Hippocampal formation (tissue), 2 donors: Measurements from ENCODE around the gene CDR2L.
A peak's percentile ranks its signal among the peaks of the same experiment; 100 is the strongest.
"Not testable (repeated sequence)": the region's sequence is repeated elsewhere in the genome, so short reads cannot be mapped to it uniquely, and the experiment has no call there.

Experiments
- DNase-seq, 2 donors: peaks; one replicate each; lab custom pipeline; 2025; lab: John Stamatoyannopoulos, UW

CDR2L gene

DNA sequence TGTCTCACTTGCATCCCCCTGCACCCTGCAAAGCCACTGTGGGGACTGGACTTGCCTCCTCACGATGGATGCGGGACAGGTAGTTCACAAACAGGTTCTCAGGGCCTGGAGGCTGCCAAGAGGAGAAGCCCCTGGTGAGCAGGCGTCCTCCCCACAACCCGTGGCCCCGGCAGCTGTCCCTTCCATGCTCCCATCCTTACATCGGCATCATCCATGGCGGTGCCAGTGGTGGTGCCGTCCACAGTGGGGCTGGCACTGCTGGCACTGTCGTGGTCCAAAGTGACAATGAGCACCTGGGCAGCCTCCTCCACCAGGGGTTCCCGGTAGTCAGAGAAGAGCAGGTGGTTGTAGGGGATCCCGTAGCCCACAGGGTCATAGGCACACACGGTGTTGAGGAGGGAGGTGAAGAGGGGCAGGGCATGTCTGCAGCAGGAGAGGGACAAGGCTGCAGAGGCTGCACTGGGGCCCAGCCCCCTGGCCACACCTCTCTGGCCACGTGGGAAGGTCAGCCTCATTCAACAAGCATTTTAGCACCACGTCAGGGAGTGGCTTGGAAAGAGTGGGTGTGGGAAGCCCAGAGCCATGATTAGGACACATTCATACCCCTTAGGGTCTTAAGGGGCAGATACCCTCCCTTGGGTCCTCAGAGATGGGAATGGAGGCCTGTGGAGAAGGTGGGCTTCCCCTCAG, 27.5 kb upstream of the CDR2L start:
- no peak for DNase-seq

GRCh38 chr17:74960570-74961342, 26.7 kb upstream of the CDR2L start:
- DNase-seq, result no peak

DNA sequence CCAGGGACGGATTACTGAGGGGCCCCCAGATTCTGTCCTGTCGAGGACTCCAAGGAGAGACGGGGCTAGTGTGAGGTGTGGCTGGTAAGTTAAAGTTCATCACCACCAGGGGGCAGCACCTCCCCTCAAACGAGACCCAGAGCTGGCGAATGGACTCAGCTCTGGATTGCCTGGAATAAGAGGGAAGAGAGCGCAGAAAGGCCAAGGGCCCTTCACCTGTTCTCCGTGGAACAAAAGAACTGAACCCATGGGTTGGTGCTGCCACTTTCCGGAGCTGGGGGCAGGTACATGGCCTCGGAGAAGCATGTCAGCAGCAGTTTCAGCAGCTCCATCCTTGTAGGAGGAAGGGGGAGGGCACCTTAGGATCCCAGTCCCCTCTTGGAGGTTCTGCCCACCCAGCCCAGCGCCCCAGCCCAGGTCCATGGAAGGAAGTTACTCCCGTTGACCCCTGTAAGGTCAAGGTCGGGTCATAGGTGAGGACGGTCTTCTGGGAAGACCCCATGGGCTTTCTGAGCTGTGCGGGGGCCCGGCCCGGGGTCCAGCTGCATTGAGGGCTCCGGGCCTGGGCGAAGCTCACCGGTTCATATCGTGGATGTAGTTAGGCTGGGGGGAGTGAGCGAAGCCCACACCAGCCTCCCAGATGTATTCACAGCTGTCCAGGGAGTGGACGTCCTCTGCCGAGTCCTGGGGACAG, 25.6 kb upstream of the CDR2L start:
- peak; percentile 74 to 80 for DNase-seq

DNA sequence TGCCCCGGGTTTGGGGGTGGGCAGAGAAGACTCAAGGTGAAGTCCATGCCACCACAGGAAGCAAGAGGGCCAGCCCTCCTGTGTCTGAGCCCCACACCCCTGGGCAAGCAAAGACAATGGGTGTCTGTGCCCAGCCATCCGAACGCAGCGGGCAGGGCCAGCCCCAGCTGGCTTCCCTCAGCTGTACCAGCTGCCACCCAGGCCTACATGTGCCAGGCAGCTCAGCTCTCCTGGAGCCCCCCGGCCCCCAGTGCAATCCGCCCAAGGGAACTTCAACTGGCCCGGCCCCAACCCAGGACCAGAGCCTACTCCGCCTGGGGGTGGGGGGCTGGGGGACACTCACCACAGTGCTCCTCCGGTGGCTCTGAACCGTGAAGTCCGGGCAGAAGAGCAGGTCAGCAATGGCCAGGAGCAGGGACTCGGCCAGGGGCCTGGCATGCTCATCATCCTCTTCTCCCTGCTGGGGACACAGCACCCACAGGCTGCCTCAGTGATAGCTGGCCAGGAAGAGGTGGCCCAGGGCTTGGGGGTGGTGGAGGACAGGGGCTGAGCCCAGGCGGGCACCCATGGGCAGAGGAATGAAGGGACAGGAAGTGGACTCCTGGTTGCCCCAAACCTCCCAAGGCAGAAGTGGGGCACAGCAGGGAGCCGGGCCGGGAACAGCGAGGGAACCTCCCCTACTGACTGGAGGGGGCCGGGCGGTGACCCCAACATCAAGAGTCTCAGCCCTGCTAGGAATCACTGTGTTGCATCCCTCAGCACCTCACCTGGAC, 24.6 kb upstream of the CDR2L start:
- DNase-seq, result peak; percentile 65 to 77

DNA sequence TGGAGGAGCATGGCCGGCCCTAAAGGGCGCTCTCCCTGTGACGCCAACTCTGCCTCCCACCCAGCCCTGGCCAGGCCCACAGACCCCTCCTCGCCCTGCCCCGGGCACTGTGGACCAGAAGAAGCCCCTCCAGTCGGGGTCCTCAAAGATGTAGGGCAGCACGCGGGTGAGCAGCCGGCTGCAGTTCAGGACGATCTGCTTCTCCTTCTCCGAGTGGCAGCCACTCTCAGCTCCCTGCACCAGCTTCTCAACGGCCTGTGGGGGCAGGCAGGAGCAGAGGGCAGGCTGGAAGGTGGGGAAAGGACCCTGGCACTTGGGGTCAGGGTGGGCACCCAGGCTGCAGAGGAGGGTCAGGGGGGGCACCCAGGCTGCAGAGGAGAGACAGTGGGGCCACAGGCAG, 23.8 kb upstream of the CDR2L start:
- DNase-seq, result no peak

- no peak for DNase-seq
These were observed 23.1 kb upstream of the CDR2L start for GRCh38 chr17:74964246-74964761.

DNA sequence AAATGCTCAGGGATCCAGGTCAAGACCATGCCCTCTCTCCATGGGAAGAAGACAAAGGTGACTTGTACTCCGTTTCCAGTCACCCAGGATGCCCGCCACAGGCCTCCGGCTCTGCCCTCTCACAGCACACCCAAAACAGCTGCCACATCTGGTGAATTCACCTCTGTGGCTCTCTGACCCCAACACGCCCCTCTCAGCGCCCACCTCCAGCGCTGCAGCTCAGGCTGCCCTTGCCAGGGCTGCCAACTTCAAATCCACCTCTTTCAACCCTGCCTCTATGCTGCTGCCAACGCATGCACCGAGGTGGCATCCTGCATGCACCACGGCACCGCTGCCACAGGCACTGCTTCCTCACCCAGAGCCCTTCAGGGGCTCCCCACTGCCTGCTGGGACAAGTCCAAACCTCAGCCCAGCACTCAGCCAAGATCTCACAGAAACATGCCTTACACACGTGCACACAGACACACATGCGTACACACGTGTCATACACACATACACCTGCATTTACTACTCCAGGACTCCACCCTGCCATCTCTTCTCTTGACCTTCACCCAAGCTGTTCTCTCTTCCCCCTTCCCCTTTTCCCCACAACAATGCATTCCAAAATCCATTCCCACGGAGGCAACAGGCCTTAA, 22.3 kb upstream of the CDR2L start:
- no peak for DNase-seq

- no peak for DNase-seq
These were observed 19.1 kb upstream of the CDR2L start for GRCh38 chr17:74968361-74968780.

DNA sequence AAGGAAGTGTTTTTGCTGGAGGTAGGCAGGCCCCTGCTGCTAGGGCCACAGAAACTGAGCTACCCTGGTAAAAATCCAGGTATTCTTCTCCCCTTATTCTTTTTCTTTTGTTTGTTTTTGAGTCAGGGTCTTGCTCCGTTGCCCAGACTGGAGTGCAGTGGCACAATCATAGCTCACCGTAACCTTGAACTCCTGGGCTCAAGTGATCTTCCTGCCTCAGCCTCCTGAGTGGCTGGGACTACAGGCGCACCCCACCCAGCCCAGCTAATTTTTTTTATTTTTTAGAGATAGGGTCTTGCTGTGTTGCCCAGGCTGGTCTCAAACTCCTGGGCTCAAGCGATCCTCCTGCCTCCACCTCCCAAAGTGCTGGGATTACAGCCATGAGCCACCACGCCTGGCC, 17.9 kb upstream of the CDR2L start:
- not testable (repeated sequence) for DNase-seq

- no peak for DNase-seq
These were observed 17.0 kb upstream of the CDR2L start for GRCh38 chr17:74970395-74970794.

DNA sequence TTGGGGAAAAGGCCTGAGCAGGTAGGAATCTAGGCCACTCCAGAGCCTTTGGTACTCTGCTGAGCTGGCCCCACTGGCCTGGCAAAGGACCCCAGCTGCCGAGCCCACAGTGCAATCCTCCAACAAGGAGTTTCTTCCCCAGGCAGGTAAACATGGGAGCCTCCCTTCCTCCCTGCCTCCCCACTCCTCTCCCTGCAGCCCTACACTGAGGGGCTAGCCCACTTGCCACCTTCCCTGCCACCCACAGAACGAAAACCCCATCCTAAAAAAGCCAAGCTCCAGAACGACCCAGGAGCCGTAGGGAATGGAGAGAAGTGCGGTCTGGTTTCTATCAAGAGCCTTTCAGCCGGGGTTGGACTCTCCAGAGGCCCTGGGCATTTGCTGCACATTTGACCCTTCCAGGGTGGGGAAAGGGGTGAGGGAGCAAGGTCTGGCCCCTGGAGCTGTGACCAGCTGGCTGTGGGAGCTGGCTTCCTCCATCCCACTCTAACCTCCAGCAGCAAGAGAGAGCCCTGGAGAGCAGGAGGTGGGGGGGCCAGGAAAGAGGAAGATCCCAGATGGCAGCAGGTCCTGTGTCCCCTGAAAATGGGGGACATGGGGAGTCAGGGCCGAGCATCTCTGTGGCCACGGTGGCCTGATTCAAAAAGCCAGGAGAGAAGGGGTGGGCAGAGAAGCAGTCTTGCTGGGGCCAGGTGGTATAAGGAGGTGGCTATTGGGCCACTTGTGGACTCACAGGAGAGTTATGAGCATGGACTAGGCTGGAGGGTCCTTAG, 16.2 kb upstream of the CDR2L start:
- no peak for DNase-seq

- no peak for DNase-seq
These were observed 15.7 kb upstream of the CDR2L start for GRCh38 chr17:74971842-74972106.

DNA sequence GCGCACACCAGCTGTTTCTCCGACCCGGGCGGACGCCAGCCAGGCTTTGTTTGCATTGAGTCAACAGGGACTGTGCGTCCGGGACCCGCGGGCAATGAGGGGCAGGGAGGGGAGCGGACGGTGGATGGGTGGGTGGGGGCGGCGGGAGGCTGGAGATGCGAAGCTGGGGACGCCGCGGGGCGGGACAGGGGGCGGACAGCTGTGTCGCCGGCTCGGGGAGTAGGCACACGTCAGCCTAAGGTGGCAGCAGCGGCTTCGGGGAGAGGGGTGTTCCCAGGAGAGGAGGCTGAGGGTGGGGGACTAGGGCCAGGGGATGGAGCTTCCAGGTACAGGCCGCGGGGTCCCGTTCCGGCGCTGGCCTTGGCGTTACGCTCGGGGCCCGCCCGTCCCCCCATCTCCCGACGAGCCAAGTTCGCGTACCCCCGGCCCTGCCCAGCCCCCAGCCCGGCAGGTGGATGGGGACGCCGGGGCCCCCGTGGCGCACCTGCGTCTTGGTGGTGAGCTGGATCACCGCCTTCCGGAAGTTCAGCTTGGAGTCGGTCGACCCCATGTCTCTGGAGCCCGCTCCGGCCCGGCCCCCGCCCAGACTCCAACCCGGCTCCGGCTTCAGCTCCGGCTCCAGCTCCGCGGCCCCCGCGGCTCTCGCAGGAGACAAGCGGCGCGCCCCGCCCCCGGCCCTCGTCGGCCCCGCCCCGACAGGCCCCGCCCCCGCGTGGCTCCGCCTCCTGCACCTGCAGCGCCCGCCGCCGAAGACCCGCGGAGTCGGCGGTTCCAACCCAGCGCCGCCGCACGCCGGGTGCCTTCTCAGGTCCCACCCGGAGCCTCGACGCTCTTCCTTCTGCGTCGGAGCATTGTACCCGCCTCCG, 15.1 kb upstream of the CDR2L start, which contains the start of gene HID1:
TSS of gene HID1 (minus strand) at position 653 of the 866 bp plus-strand sequence. CDS start at position 550, 103 bp downstream.
- DNase-seq, result peak; percentile 47 to 78

DNA sequence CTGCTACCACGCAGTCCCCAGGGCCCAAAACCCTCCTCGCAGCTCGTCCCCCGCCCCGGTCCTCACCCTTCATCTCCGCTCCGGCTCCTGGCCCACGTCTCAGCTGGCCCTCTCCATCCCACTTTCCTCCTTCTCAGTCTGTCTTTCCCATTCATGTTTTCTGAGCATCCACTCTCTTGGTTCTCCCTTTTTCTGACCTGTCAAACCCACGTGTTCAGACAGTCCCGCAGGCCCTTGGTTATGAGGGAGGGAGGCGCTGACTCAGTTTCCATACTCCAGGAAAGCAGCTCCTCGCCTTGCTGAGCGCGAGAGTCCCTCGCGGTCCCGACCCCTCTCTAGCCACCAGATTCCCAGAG, 14.5 kb upstream of the CDR2L start:
- no peak for DNase-seq

DNA sequence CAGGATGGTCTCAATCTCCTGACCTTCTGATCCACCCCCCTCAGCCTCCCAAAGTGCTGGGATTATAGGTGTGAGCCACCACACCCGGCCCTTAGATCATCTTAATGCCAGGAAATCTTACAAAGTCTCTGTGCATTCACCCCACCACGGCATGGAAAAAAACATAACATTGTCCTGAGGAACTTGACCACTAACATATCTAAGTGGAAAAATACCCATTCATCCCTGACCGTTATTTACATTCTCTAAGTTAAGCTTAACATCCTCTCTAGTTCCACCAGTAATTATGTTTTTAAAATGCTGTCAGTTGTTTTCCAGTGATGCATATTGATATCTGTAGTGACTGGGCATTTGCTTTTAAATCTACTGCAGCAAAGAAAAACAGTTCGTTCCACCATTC, 11.5 kb upstream of the CDR2L start:
- DNase-seq, result no peak

DNA sequence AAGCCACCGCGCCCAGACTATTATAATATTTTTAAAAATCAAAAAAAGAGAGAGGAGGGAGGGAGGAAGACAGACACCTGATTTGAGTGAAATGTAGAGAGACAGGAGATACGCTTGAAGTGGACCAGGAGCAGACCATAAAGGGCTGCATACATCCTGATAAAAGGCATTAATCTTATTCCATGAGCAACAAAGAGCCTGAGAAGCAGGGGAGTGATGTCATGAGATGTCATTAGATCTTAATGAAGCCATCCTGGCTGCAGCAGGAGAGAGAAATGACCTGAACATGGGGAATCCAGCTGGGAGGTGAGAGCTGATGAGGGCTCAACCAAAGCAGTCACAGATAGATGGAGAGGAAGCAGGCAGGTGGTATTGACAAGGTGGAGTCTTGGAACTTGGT, 9.6 kb upstream of the CDR2L start:
- no peak for DNase-seq

DNA sequence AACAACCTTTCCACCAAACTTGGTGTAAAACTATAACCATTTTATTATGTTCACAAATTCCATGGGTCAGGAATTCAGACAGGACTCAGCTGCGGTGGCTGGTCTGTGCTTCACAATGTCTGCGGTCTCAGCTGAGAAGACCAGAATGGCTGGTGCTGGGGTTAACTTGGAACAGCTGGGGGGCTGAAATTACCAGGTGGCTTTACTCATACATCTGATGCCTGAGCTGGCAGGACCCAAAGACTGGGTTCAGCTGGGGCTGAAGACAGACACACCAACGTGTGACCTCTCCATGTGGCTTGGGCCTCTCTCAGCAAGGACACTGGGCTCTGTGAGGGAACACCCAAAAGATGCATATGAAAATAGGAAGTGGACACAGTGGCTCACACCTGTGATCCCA, 9.2 kb upstream of the CDR2L start:
- no peak for DNase-seq

DNA sequence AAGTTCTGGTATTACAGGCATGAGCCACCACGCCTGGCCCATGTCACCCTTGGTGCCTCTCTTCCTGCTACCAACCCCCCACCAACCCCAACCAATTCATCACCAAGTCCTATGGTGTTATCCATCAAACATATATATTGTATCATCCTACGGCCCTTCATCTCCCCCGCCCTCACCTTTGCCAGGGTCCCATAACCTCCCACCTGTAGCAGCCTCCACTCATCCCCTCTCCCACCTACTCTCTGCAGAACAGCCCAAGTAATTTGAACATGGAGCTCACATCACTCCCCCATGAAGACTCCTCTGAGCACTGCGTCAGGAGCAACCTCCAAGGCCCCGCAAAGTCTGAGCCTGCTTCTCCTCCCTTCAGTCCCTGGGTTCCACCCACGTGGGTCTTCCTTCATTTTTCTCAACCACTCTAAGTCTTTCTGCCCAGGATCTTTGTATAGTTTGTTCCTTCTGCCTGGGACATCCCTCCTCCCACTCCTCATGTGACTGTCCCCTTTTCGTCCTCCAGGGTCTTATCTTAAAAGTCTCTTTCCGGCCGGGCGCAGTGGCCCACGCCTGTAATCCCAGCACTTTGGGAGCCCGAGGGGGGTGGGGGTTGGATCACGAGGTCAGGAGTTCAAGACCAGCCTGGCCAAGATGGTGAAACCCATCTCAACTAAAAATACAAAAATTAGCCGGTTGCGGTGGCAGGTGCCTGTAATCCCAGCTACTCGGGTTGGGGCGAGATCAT, 7.9 kb upstream of the CDR2L start:
- DNase-seq, result no peak

- no peak for DNase-seq
These were observed 6.0 kb upstream of the CDR2L start for GRCh38 chr17:74981318-74981978.
